GM23248 (cell line): ENCODE results near the gene ADAMTS3.

Experiments used
- EZH2 ChIP-seq: fragments of 200-600 bp; sonication (generic); IDR thresholded peaks from 2 replicates; pipeline ENCODE4 v1.6.1; 2018; ENCODE audit warnings: antibody characterized with exemption, mild to moderate bottlenecking; ENCODE audit not compliant: insufficient read depth, poor library complexity, severe bottlenecking
- EZH2phosphoT487 ChIP-seq: fragments of 200-600 bp; sonication (generic); IDR thresholded peaks from 2 replicates; pipeline ENCODE4 v1.6.1; 2018; ENCODE audit warnings: antibody characterized with exemption, moderate library complexity, mild to moderate bottlenecking, low read depth; ENCODE audit not compliant: insufficient read depth

GRCh38 chr4:72274251-72274650, 294.8 kb downstream of the ADAMTS3 start:
- no peak for TF ChIP-seq EZH2phosphoT487
- no peak for TF ChIP-seq EZH2
